T-helper 17 cell (primary cell): ENCODE data around the gene DNLZ. TPM values are rescaled to one million over a fixed set of nuclear protein-coding genes. Genes with fewer than 3 reads are reported as not detected.

Source experiments
- ATAC-seq: fragments of 150-1000 bp; cut with Tn5 transposase; 2 replicates; pipeline ENCODE4 v1.10.0; 2021; ENCODE audit warnings: mild to moderate bottlenecking, moderate library complexity
- DNase-seq, 3 donors: peaks; one replicate each; pipeline versions ENCODE4 v3.0.0 to v3.0.0-alpha.2; 2020 to 2021
- H3K9me3 ChIP-seq: one replicate; pipeline ENCODE4 v1.7.0; 2013; ENCODE audit warnings: low read length, mild to moderate bottlenecking; ENCODE audit not compliant: control insufficient read depth, poor library complexity, severe bottlenecking
- H3K27ac Mint-ChIP-seq: one replicate; pipeline ENCODE4 v1.8.0; 2022; ENCODE audit warnings: mild to moderate bottlenecking, moderate library complexity, mixed read lengths
- H3K27me3 Mint-ChIP-seq: one replicate; pipeline ENCODE4 v1.8.0; 2022; ENCODE audit warnings: mixed read lengths
- H3K36me3 Mint-ChIP-seq: one replicate; pipeline ENCODE4 v1.8.0; 2022; ENCODE audit warnings: low read depth, mixed read lengths
- H3K4me1 Mint-ChIP-seq: one replicate; pipeline ENCODE4 v1.8.0; 2022; ENCODE audit warnings: mild to moderate bottlenecking, mixed read lengths
- H3K4me3 Mint-ChIP-seq: one replicate; pipeline ENCODE4 v1.8.0; 2022; ENCODE audit warnings: mild to moderate bottlenecking, moderate library complexity, mixed read lengths
- total RNA-seq, 4 donors: library from RNA in 2 of 4; stranded (reverse) in 2 of 4; gene quantifications; one replicate each; pipeline ENCODE4 v1.2.3 and lab custom pipeline; 2022 to 2026

Gene DNLZ
- total RNA-seq, 2 donors from 2014 or later = 19.3 to 28.6 TPM

- H3K27ac Mint-ChIP-seq = no peak overlapping the region
- DNase-seq = no peak
- no peaks in the 10 kb centered on the region for H3K9me3 ChIP-seq
- H3K4me3 Mint-ChIP-seq = no peak overlapping the region
- peaks cover 2% of the 10 kb centered on the region for H3K4me1 Mint-ChIP-seq
- no peak for ATAC-seq
- no peaks in the 10 kb centered on the region for H3K27me3 Mint-ChIP-seq
- no peaks in the 10 kb centered on the region for H3K36me3 Mint-ChIP-seq
These were observed 33.7 kb downstream of the DNLZ start for GRCh38 chr9:136329636-136330405.

GRCh38 chr9:136329211-136329627, 34.3 kb downstream of the DNLZ start:
- DNase-seq = no peak
- Mint-ChIP-seq H3K36me3 (no peaks in the 10 kb centered on the region), H3K27ac (no peak overlapping the region), H3K4me3 (no peak overlapping the region), H3K4me1 (peaks cover 2% of the 10 kb centered on the region), H3K27me3 (no peaks in the 10 kb centered on the region)
- H3K9me3 ChIP-seq = no peaks in the 10 kb centered on the region
- no peak for ATAC-seq

GRCh38 chr9:136328622-136329041, 34.9 kb downstream of the DNLZ start:
- H3K4me3 Mint-ChIP-seq = peak overlapping the region; percentile 47
- DNase-seq = no peak
- H3K27me3 Mint-ChIP-seq = no peaks in the 10 kb centered on the region
- H3K36me3 Mint-ChIP-seq = no peaks in the 10 kb centered on the region
- peaks cover 2% of the 10 kb centered on the region for H3K4me1 Mint-ChIP-seq
- no peak overlapping the region for H3K27ac Mint-ChIP-seq
- no peak for ATAC-seq
- H3K9me3 ChIP-seq = no peaks in the 10 kb centered on the region

- DNase-seq = no peak
- Mint-ChIP-seq H3K4me3 (peak overlapping the region; percentile 47), H3K27me3 (no peaks in the 10 kb centered on the region), H3K4me1 (peaks cover 2% of the 10 kb centered on the region), H3K36me3 (no peaks in the 10 kb centered on the region), H3K27ac (no peak overlapping the region)
- H3K9me3 ChIP-seq = no peaks in the 10 kb centered on the region
- ATAC-seq = no peak
These were observed 35.4 kb downstream of the DNLZ start for GRCh38 chr9:136328011-136328621.

GRCh38 chr9:136327304-136327974, 36.1 kb downstream of the DNLZ start, which contains the start of gene GPSM1:
GPSM1 (plus strand) TSS chr9:136327539; CDS start chr9:136327696, 157 bp downstream.
- DNase-seq = peak; percentile 22 to 44 (median 35)
- peak within 1 kb of the TSS; percentile 76 for H3K4me3 Mint-ChIP-seq
- no peaks in the 10 kb centered on the region for H3K36me3 Mint-ChIP-seq
- peaks cover 2% of the 10 kb centered on the region for H3K4me1 Mint-ChIP-seq
- peak; percentile 76 for ATAC-seq
- no peak within 1 kb of the TSS for H3K27ac Mint-ChIP-seq
- no peaks in the 10 kb centered on the region for H3K9me3 ChIP-seq
- no peaks in the 10 kb centered on the region for H3K27me3 Mint-ChIP-seq

GRCh38 chr9:136326761-136327303, 36.7 kb downstream of the DNLZ start:
- Mint-ChIP-seq H3K4me1 (peaks cover 2% of the 10 kb centered on the region), H3K36me3 (no peaks in the 10 kb centered on the region), H3K27me3 (no peaks in the 10 kb centered on the region), H3K27ac (no peak overlapping the region), H3K4me3 (peak overlapping the region; percentile 76)
- DNase-seq = no peak
- ATAC-seq = no peak
- no peaks in the 10 kb centered on the region for H3K9me3 ChIP-seq

- Mint-ChIP-seq H3K27ac (no peak overlapping the region), H3K36me3 (no peaks in the 10 kb centered on the region), H3K4me3 (peak overlapping the region; percentile 76), H3K4me1 (peaks cover 2% of the 10 kb centered on the region), H3K27me3 (no peaks in the 10 kb centered on the region)
- ATAC-seq (no peak), DNase-seq (no peak)
- H3K9me3 ChIP-seq = no peaks in the 10 kb centered on the region
These were observed 37.3 kb downstream of the DNLZ start for GRCh38 chr9:136326061-136326760.

GRCh38 chr9:136325358-136325757, 38.2 kb downstream of the DNLZ start:
- DNase-seq (no peak), ATAC-seq (no peak)
- no peaks in the 10 kb centered on the region for H3K36me3 Mint-ChIP-seq
- H3K4me3 Mint-ChIP-seq = no peak overlapping the region
- peaks cover 2% of the 10 kb centered on the region for H3K4me1 Mint-ChIP-seq
- no peaks in the 10 kb centered on the region for H3K9me3 ChIP-seq
- H3K27me3 Mint-ChIP-seq = no peaks in the 10 kb centered on the region
- H3K27ac Mint-ChIP-seq = no peak overlapping the region

GRCh38 chr9:136324501-136325300, 38.8 kb downstream of the DNLZ start:
- Mint-ChIP-seq H3K27me3 (no peaks in the 10 kb centered on the region), H3K4me1 (peaks cover 2% of the 10 kb centered on the region), H3K27ac (no peak overlapping the region), H3K4me3 (no peak overlapping the region), H3K36me3 (no peaks in the 10 kb centered on the region)
- no peaks in the 10 kb centered on the region for H3K9me3 ChIP-seq
- ATAC-seq (no peak), DNase-seq (no peak)

GRCh38 chr9:136323371-136323789, 40.2 kb downstream of the DNLZ start:
- no peaks in the 10 kb centered on the region for H3K27me3 Mint-ChIP-seq
- H3K36me3 Mint-ChIP-seq = no peaks in the 10 kb centered on the region
- H3K9me3 ChIP-seq = no peaks in the 10 kb centered on the region
- DNase-seq (no peak), ATAC-seq (no peak)
- no peak overlapping the region for H3K27ac Mint-ChIP-seq
- no peaks in the 10 kb centered on the region for H3K4me1 Mint-ChIP-seq
- H3K4me3 Mint-ChIP-seq = no peak overlapping the region

GRCh38 chr9:136322756-136323330, 40.7 kb downstream of the DNLZ start:
- Mint-ChIP-seq H3K27me3 (no peaks in the 10 kb centered on the region), H3K27ac (no peak overlapping the region), H3K36me3 (no peaks in the 10 kb centered on the region), H3K4me1 (no peaks in the 10 kb centered on the region), H3K4me3 (no peak overlapping the region)
- no peak for ATAC-seq
- DNase-seq = no peak
- no peaks in the 10 kb centered on the region for H3K9me3 ChIP-seq

GRCh38 chr9:136321561-136321960, 42.0 kb downstream of the DNLZ start:
- Mint-ChIP-seq H3K36me3 (no peaks in the 10 kb centered on the region), H3K27me3 (no peaks in the 10 kb centered on the region), H3K4me3 (no peak overlapping the region), H3K4me1 (no peaks in the 10 kb centered on the region), H3K27ac (no peak overlapping the region)
- DNase-seq (no peak), ATAC-seq (no peak)
- no peaks in the 10 kb centered on the region for H3K9me3 ChIP-seq
